CD4-positive, alpha-beta T cell treated with Interleukin-1 beta for 1 hour (primary cell): Measurements from ENCODE around the gene SMC6.

Experiments used
- DNase-seq, 2 donors: peaks; one replicate each; pipeline ENCODE4 v3.0.0-alpha.2; 2020 to 2022

The SMC6 gene, protein sequence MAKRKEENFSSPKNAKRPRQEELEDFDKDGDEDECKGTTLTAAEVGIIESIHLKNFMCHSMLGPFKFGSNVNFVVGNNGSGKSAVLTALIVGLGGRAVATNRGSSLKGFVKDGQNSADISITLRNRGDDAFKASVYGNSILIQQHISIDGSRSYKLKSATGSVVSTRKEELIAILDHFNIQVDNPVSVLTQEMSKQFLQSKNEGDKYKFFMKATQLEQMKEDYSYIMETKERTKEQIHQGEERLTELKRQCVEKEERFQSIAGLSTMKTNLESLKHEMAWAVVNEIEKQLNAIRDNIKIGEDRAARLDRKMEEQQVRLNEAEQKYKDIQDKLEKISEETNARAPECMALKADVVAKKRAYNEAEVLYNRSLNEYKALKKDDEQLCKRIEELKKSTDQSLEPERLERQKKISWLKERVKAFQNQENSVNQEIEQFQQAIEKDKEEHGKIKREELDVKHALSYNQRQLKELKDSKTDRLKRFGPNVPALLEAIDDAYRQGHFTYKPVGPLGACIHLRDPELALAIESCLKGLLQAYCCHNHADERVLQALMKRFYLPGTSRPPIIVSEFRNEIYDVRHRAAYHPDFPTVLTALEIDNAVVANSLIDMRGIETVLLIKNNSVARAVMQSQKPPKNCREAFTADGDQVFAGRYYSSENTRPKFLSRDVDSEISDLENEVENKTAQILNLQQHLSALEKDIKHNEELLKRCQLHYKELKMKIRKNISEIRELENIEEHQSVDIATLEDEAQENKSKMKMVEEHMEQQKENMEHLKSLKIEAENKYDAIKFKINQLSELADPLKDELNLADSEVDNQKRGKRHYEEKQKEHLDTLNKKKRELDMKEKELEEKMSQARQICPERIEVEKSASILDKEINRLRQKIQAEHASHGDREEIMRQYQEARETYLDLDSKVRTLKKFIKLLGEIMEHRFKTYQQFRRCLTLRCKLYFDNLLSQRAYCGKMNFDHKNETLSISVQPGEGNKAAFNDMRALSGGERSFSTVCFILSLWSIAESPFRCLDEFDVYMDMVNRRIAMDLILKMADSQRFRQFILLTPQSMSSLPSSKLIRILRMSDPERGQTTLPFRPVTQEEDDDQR

DNA sequence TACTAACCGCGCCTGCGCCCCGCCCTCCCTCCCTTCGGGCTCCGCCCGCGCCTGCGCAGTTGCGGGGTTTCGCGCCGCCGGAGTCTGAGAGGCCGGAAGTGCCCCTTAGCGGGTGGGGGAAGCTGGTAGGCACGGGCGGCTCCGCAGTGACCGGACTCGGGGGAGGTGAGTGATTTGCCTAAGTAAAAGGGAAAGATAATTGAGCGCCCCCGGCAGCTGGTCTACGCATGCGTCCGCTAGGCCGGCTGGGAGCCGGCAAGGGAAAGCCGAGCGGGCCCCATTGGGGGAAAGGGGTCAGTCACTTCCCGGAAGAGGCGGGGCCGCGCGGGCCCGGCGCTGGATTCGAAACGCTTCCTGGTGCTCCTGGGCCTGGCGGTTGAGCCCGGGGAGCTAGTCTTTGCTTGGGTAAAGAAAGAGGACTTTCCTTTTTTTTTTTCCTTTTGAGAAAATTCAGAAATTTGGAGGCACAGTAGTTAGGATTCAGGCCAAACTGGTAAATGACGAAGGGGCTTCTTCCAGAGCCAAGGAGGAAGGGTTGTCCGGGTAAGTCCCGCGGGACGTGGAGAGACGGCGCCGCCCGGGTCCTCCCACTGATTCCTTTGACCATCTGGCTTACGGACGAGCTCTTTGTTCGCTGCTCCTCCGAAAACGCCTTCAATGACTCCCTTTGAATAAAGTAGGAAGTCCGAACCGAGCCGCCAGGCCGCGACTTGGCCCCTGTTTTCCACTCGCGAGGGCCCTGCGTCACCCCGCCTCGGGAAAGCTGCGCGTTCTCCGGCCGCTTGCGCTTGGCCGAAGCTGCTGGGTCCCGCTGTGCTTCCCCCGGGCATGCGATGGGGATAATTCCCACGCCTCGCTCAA, at the start of gene SMC6, which contains the start of gene GEN1:
Gene SMC6 (minus strand): TSS at position 8 of the 861 bp plus-strand sequence. CDS start 7,864 bp downstream, outside the sequence.
Gene GEN1 (plus strand): TSS at position 336 of the 861 bp plus-strand sequence. CDS start 5,806 bp downstream, outside the sequence.
- peak; percentile 90 to 93 for DNase-seq

DNA sequence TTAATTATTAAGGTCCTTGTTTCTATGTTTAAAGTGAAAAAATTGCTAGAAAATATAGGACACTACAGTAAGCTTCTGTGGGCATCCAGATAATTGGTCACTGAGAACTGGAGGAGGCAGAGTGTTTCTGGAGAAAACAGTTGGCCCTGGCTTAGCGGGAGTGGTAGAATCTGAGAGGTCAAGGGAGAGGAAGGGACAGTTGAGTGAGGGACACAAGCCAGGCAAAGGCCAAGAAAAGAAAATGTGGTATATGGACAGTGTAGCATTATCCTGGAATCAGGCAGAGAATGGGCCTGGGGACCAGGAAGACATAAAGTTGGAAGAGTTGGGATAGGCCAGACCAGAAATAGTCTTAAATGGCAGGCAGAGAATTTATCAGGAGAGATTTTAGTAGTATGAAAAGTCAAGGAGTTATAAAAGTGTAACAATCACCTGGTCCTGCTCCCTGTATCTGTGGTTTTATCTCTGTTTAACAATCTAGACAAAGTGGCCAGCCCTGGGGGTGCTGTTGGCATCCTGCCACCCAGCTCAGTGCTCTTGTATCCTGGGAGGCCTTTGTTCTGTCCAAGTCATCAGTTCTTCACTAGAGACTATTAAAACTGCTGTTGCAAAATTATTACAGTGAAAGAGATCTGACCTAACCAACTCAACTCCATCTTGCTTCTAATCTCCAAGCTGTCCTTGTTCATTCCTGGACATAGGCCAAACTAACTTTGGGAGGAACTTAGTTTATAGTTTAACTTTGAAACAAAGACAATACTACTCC, 47.3 kb upstream of the SMC6 start:
- DNase-seq = no peak

- no peak for DNase-seq
These were observed 46.6 kb upstream of the SMC6 start for GRCh38 chr2:17800219-17800618.

GRCh38 chr2:17799301-17800120, 45.9 kb upstream of the SMC6 start:
- no peak for DNase-seq

- no peak for DNase-seq
These were observed 44.7 kb upstream of the SMC6 start for GRCh38 chr2:17798338-17798737.

DNA sequence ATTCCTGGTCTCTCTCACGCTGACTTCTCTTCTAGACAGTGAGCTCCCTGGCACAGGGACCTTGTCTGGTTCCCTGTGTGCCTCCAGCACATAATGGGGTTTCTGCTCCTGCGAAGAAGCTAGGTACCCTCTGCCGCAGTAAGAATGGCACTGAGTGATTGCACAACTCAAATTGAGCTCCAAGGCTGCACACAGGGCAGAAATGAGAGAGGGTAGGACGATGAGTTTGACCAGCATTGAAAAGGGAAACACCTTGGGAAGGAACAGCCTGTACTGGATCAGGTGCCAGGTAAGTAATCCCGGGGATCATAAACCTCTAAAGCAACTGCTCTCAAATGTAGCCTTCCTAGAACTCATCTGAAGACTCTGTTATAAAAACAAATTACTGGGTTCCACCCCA, 41.7 kb upstream of the SMC6 start:
- no peak for DNase-seq

DNA sequence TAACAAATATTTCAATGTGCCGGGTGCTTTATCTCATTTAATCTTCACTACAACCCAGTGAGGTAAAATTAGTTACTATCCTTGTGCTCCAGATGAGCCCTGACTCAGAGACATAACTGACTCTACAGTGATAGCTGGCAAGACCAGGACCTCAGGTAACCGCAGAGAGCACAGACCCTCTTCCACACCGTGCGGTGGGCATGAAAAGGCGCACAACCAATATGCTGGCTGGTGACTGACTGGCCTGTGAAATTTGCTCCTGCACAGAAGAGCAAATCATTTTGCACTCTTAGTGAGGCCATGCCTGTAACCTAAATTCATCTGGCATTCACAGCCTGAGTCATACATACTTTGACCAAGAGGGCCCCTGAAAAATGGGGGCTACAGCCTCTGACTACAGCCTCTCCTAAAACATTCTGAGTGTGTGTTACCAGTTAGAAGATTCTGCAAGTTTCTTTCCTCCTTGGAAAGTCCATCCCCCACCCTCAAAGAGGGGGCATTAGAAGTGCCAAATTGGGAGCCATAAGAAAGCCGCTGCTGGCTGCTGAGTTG, 40.3 kb upstream of the SMC6 start:
- no peak for DNase-seq

DNA sequence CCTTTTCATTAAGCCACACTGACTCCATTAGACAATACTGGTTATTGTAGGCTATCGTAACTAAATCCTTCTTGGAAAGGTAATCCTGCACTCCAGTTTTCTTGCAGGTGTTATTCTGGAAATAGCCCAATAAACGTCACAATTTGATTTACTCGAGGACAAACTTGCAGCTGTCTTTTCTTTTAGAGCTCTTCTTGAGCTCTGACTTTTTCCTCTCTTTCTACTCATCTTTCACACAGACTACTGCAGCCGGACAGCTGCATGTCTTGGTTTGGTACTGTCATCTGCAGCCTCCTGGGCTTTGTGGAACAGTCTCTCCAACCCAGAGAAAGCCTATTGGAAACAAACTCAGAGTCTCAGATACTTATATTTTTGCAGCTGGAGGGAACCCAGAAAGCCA, 39.7 kb upstream of the SMC6 start:
- no peak for DNase-seq

GRCh38 chr2:17792515-17792914, 38.9 kb upstream of the SMC6 start:
- no peak for DNase-seq

DNA sequence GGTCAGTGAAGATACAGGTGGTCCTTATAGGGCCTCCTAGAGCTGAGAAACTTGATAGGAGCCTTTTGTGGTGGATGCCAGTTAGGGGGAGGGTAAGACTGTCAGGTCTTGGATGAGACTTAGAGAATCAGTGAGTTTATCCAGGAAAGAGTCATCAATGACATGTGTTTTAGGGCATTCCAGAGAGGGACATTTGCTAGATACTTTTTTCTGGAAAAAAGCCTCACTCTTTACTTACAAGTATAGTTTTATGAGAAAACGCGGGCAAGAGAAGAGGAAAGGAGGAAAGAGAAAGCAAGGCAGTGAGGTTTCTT, 38.2 kb upstream of the SMC6 start:
- DNase-seq = no peak

- no peak for DNase-seq
These were observed 37.7 kb upstream of the SMC6 start for GRCh38 chr2:17791121-17791816.

- no peak for DNase-seq
These were observed 36.9 kb upstream of the SMC6 start for GRCh38 chr2:17790536-17790935.

DNA sequence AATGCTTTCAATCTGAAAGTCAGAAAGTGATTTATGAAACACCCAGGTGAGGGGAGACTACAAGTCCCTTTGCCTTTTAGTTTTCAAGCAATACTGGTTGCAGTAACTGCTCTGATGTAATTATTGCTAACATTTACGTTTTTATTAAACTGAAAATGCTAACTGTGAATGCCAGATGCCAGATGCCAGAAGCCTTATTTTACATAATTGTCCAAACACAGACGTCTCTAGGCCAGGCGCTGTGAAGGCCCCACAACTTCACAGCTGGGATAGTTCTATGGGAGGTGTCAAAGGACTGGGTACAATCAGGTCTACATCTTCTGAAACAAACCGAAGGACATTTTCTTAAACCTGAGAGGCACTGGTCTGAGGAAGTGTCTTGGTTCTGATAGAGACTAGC, 35.2 kb upstream of the SMC6 start:
- DNase-seq = no peak

DNA sequence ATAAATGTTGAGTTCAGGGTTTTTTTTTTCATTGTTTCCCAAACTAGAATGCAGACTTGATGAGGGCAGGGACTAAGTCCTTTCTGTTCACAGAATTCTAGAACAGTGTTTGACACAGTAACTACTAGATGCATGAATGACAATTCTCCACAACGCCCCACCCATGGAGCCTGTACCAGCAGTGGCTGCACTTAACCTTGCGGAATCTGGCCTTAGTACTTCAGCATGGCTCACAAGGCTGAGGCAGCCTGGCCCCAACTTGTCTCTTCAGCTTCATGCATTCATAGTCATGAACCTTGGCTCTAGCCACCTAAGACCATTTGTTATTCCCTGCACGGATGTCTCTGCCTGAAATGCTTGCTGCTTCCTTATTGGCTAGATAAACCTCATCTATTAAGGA, 33.1 kb upstream of the SMC6 start:
- no peak for DNase-seq

- DNase-seq = no peak
These were observed 27.9 kb upstream of the SMC6 start for GRCh38 chr2:17781482-17781881.

DNA sequence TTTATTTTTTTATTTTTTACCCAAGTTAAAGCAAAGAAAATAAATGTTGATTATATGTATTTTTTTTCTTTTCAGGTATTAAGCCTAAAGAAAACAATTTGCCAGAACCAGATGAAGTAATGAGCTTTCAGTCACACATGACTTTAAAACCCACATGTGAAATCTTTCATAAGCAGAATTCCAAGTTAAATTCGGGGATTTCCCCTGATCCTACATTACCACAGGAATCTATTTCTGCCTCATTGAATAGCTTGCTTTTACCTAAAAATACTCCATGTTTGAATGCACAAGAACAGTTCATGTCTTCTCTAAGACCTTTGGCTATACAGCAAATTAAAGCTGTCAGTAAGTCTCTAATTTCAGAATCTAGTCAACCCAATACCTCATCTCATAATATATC, 26.9 kb upstream of the SMC6 start:
- DNase-seq = no peak

GRCh38 chr2:17772532-17772931, 18.9 kb upstream of the SMC6 start:
- no peak for DNase-seq

DNA sequence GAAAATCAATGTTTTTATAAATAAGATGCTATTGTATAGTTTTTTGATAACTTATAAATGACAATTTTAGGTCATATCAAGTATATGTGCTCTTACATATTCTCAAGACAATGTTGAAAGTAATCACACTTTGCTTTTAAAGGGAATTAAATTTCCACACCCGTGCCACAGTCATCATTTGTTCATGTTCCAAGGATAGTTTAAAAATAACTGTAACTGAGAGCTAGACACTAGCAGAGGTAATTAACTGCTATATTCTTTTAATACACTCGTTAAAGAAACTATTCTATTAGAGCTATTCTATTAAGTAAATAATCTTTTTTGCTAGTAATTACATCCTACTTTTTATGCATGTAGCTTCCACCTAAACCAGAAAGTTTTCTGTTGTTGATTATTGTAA, 18.3 kb upstream of the SMC6 start:
- DNase-seq = no peak

DNA sequence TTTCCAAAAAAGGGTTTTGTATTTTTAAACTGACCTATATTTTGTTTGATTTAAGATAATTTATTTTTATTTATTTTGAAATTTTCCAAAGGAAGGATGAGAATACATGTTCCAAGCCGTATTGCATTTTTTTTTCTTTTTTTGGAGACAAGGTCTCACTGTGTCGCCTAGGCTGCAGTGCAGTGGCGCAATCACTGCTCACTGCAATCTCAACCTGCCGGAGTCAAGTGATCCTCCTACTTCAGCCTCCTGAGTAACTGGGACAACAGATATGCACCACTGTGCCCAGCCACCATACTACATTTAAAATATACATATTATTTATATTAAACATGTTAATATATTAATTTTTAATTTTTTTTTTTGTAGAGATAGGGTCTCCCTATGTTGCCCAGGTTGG, 15.3 kb upstream of the SMC6 start:
- no peak for DNase-seq

DNA sequence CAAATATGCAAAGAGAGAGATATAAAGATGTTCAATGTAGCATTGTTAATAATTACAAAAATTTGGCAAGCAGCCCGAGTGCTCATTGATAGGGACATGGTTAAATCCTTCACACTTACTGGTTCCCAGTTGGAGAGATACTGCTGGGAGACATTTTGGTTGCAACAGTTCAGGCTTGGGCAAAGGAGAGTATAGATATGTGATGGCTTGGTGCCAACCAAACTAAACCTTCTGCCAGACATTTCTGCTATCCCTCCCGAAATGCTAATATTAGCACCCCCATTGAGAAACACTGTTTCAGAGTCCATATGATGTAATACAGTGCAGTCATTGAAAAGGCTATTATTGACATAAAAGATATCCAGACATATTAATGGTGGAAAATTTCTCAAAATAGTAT, 11.8 kb upstream of the SMC6 start:
- DNase-seq = no peak
